ENCODE data around the gene PTCD2. TPM values are rescaled to one million over a fixed set of nuclear protein-coding genes. Genes with fewer than 3 reads are reported as not detected.

Gene PTCD2
- total and polyA plus RNA-seq, 2 of the 8 experiments (the other 6 are each of a cell fraction or from before 2014, with no cell fraction given): 7.3 to 15.4 TPM

DNA sequence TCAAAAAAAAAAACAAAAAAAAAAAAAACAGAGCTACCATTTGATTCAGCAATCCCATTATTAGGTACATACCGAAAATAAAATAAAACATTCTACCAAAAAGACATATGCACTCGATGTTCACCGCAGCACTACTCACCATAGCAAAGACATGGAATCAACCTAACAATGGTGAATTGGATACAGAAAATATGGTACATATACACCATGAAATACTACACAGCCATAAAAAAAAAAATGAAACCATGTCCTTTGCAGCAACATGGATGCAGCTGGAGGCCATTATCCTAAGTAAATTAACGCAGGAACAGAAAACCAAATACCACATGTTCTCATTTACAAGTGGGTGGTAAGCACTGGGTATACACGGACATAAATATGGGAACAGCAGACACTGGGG is 21.5 kb upstream of the PTCD2 start (continued):
- TF ChIP-seq POLR2AphosphoS5 (IDR thresholded peaks at IDR 0.05; ENCODE audit: low read depth, low read length) (no peak), GABPA (IDR thresholded peaks at IDR 0.05; ENCODE audit: borderline replicate concordance, insufficient read depth, low read length) (no peak)

Measured in H1 (cell line).